GM23338 (cell line): ENCODE results near the gene TMEM158. TPM values are rescaled to one million over a fixed set of nuclear protein-coding genes. Genes with fewer than 3 reads are reported as not detected.

Experiments used
- ATAC-seq: fragments of 200-7000 bp; cut with Tn5 transposase; 3 replicates; pipeline ENCODE4 v1.9.1; 2020
- DNase-seq: peaks from one replicate; pipeline ENCODE4 v3.0.0-alpha.2; 2015; ENCODE audit warnings: low spot score
- H2AFZ ChIP-seq: fragments of 200-600 bp; sonication (generic); 2 replicates; pipeline ENCODE4 v1.8.0; 2016; ENCODE audit warnings: antibody characterized with exemption, mild to moderate bottlenecking, moderate library complexity
- H3F3A ChIP-seq: fragments of 200-600 bp; sonication (generic); replicated peaks from 2 replicates; pipeline ENCODE4 v1.8.0; 2017; ENCODE audit warnings: antibody characterized with exemption, mixed run types, low read depth
- H3K27ac ChIP-seq: fragments of 200-600 bp; sonication (generic); 2 replicates; pipeline ENCODE4 v1.6.1; 2016; ENCODE audit warnings: low read depth
- H3K27me3 ChIP-seq: fragments of 200-600 bp; sonication (generic); 2 replicates; pipeline ENCODE4 v1.8.0; 2016; ENCODE audit warnings: mild to moderate bottlenecking, mixed run types, moderate library complexity; ENCODE audit not compliant: insufficient read depth
- H3K36me3 ChIP-seq: fragments of 200-600 bp; sonication (generic); 2 replicates; pipeline ENCODE4 v1.8.0; 2016; ENCODE audit warnings: mild to moderate bottlenecking; ENCODE audit not compliant: insufficient read depth
- H3K4me1 ChIP-seq: fragments of 200-600 bp; sonication (generic); 2 replicates; pipeline ENCODE4 v1.8.0; 2016; ENCODE audit warnings: mild to moderate bottlenecking, moderate library complexity; ENCODE audit not compliant: insufficient read depth
- H3K4me2 ChIP-seq: fragments of 200-600 bp; sonication (generic); 2 replicates; pipeline ENCODE4 v1.7.1; 2017; ENCODE audit warnings: mixed run types
- H3K4me3 ChIP-seq: fragments of 200-600 bp; sonication (generic); 2 replicates; pipeline ENCODE4 v1.6.1; 2016; ENCODE audit warnings: mixed run types
- H3K79me2 ChIP-seq: fragments of 200-600 bp; sonication (generic); replicated peaks from 2 replicates; pipeline ENCODE4 v1.8.0; 2017; ENCODE audit warnings: mild to moderate bottlenecking; ENCODE audit not compliant: insufficient read depth
- H3K9me2 ChIP-seq: fragments of 200-600 bp; sonication (generic); 2 replicates; pipeline ENCODE4 v1.8.0; 2017; ENCODE audit not compliant: insufficient read depth
- H4K20me1 ChIP-seq: fragments of 200-600 bp; sonication (generic); replicated peaks from 2 replicates; pipeline ENCODE4 v1.8.0; 2017; ENCODE audit warnings: mild to moderate bottlenecking; ENCODE audit not compliant: insufficient read depth
- H3K27ac Mint-ChIP-seq: 2 replicates; pipeline ENCODE4 v1.8.0; 2020; ENCODE audit warnings: inconsistent platforms, mild to moderate bottlenecking, moderate library complexity, mixed read lengths
- H3K27me3 Mint-ChIP-seq: 3 replicates; pipeline ENCODE4 v1.8.0; 2022; ENCODE audit warnings: low read depth, mild to moderate bottlenecking, moderate library complexity, mixed read lengths, inconsistent platforms; ENCODE audit not compliant: insufficient read depth, poor library complexity
- H3K36me3 Mint-ChIP-seq: 3 replicates; pipeline ENCODE4 v1.8.0; 2021; ENCODE audit warnings: low read depth, mild to moderate bottlenecking, inconsistent platforms, moderate library complexity, mixed read lengths
- H3K4me1 Mint-ChIP-seq: 3 replicates; pipeline ENCODE4 v1.8.0; 2020; ENCODE audit warnings: mild to moderate bottlenecking, inconsistent platforms, mixed read lengths
- H3K4me3 Mint-ChIP-seq: 3 replicates; pipeline ENCODE4 v1.8.0; 2021; ENCODE audit warnings: moderate library complexity, mild to moderate bottlenecking, inconsistent platforms, mixed read lengths
- H3K9me3 Mint-ChIP-seq: 3 replicates; pipeline ENCODE4 v1.8.0; 2020; ENCODE audit warnings: moderate library complexity, mild to moderate bottlenecking, inconsistent platforms, mixed read lengths
- CREB1 ChIP-seq: fragments of 250-450 bp; sonication (Bioruptor Pico); IDR thresholded peaks from 2 replicates; pipeline ENCODE4 v1.5.0; 2020; ENCODE audit warnings: low read depth, mild to moderate bottlenecking, moderate library complexity
- CTCF ChIP-seq, 2 experiments: fragments of 200-600 bp in 1 of 2; sonication (generic) in 1 of 2; conservative IDR thresholded peaks; 2 replicates each; pipeline versions ENCODE4 v1.5.1 to v1.6.1; 2016 to 2017; ENCODE audit warnings: antibody characterized with exemption in 2 of 2, low read depth in 2 of 2, mild to moderate bottlenecking in 2 of 2, moderate library complexity in 1 of 2
- EZH2 ChIP-seq: fragments of 200-600 bp; sonication (generic); IDR thresholded peaks from one replicate; pipeline ENCODE4 v1.8.0; 2017; ENCODE audit warnings: antibody characterized with exemption, mild to moderate bottlenecking, low read depth; ENCODE audit not compliant: unreplicated experiment
- EZH2phosphoT487 ChIP-seq: fragments of 200-600 bp; sonication (generic); IDR thresholded peaks from one replicate; pipeline ENCODE4 v1.8.1; 2018; ENCODE audit warnings: antibody characterized with exemption; ENCODE audit not compliant: unreplicated experiment
- JUNB ChIP-seq: IDR thresholded peaks from one replicate; pipeline ENCODE4 v1.6.1; 2016; ENCODE audit warnings: antibody characterized with exemption; ENCODE audit not compliant: unreplicated experiment
- NANOG ChIP-seq: IDR thresholded peaks from 2 replicates; pipeline ENCODE4 v1.6.1; 2016; ENCODE audit warnings: antibody characterized with exemption, borderline replicate concordance
- POLR2AphosphoS5 ChIP-seq: IDR thresholded peaks from 2 replicates; pipeline ENCODE4 v1.6.1; 2016; ENCODE audit warnings: antibody characterized with exemption, low read depth
- STAT1 ChIP-seq: IDR thresholded peaks from one replicate; pipeline ENCODE4 v1.6.1; 2016; ENCODE audit warnings: antibody characterized with exemption; ENCODE audit not compliant: unreplicated experiment
- ZNF114 ChIP-seq: fragments of 250-450 bp; sonication (Bioruptor Pico); IDR thresholded peaks from 2 replicates; pipeline ENCODE4 v1.5.0; 2020; ENCODE audit warnings: mild to moderate bottlenecking, moderate library complexity
- ZNF331 ChIP-seq: fragments of 250-450 bp; sonication (Bioruptor Pico); IDR thresholded peaks from 2 replicates; pipeline ENCODE4 v1.5.0; 2020; ENCODE audit warnings: low read depth, mild to moderate bottlenecking, moderate library complexity
- ZNF462 ChIP-seq: fragments of 250-450 bp; sonication (Bioruptor Pico); IDR thresholded peaks from 2 replicates; pipeline ENCODE4 v1.5.0; 2020; ENCODE audit warnings: mild to moderate bottlenecking, moderate library complexity
- polyA plus RNA-seq: library from polyadenylated mRNA; unstranded; fragments of >200 nt; fragmentation: Nextera tagmentation; extraction: Ambion mirVana; gene quantifications from 2 replicates; pipeline ENCODE4 v1.2.1, GENCODE V29; 2016
- total RNA-seq: library from RNA; depleted of rRNA; stranded (reverse); fragments of >200 nt; shearing (Covaris generic); gene quantifications from 2 replicates; pipeline ENCODE4 v1.2.3, GENCODE V29; 2014
- TF ChIP-seq, protein P1 (sequence below): IDR thresholded peaks from 2 replicates; pipeline ENCODE4 v1.6.1; 2016; ENCODE audit warnings: antibody characterized with exemption
- TF ChIP-seq, protein P2 (sequence below): IDR thresholded peaks from one replicate; pipeline ENCODE4 v1.6.1; 2018; ENCODE audit warnings: antibody characterized with exemption; ENCODE audit not compliant: unreplicated experiment

Gene TMEM158
- total and polyA plus RNA-seq, 2 experiments from 2014 or later: 9.6 to 16.9 TPM

- H3K36me3 Mint-ChIP-seq: no peaks in the 10 kb centered on the region
- Histone ChIP-seq H3K36me3 (no peaks in the 10 kb centered on the region), H3F3A (no peaks in the 10 kb centered on the region), H3K79me2 (no peaks in the 10 kb centered on the region), H4K20me1 (no peaks in the 10 kb centered on the region), H3K9me2 (peaks cover 7% of the 10 kb centered on the region; the same call in 1 of the 2 replicates), H3K27me3 (no peaks in the 10 kb centered on the region), H3K27ac (no peak overlapping the region), H2AFZ (no peak overlapping the region), H3K4me2 (no peak overlapping the region), H3K4me3 (no peak overlapping the region), H3K4me1 (peaks cover 6% of the 10 kb centered on the region; the same call in 1 of the 2 replicates)
- H3K27ac Mint-ChIP-seq: no peak overlapping the region
- no peak for TF ChIP-seq ZNF462 (CRISPR knock-in tag)
- no peak for TF ChIP-seq EZH2
- no peak for TF ChIP-seq ZNF114 (CRISPR knock-in tag)
- no peak for TF ChIP-seq NANOG
- no peak for TF ChIP-seq CTCF (conservative IDR thresholded peaks at IDR 0.05; ENCODE audit: low read depth in 2 of 2)
- no peak for TF ChIP-seq JUNB
- no peak for TF ChIP-seq ZNF331 (CRISPR knock-in tag)
- TF ChIP-seq, protein P1, sequence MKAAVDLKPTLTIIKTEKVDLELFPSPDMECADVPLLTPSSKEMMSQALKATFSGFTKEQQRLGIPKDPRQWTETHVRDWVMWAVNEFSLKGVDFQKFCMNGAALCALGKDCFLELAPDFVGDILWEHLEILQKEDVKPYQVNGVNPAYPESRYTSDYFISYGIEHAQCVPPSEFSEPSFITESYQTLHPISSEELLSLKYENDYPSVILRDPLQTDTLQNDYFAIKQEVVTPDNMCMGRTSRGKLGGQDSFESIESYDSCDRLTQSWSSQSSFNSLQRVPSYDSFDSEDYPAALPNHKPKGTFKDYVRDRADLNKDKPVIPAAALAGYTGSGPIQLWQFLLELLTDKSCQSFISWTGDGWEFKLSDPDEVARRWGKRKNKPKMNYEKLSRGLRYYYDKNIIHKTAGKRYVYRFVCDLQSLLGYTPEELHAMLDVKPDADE: no peak
- TF ChIP-seq CREB1 (CRISPR knock-in tag): no peak
- TF ChIP-seq EZH2phosphoT487: no peak
- TF ChIP-seq, protein P2, sequence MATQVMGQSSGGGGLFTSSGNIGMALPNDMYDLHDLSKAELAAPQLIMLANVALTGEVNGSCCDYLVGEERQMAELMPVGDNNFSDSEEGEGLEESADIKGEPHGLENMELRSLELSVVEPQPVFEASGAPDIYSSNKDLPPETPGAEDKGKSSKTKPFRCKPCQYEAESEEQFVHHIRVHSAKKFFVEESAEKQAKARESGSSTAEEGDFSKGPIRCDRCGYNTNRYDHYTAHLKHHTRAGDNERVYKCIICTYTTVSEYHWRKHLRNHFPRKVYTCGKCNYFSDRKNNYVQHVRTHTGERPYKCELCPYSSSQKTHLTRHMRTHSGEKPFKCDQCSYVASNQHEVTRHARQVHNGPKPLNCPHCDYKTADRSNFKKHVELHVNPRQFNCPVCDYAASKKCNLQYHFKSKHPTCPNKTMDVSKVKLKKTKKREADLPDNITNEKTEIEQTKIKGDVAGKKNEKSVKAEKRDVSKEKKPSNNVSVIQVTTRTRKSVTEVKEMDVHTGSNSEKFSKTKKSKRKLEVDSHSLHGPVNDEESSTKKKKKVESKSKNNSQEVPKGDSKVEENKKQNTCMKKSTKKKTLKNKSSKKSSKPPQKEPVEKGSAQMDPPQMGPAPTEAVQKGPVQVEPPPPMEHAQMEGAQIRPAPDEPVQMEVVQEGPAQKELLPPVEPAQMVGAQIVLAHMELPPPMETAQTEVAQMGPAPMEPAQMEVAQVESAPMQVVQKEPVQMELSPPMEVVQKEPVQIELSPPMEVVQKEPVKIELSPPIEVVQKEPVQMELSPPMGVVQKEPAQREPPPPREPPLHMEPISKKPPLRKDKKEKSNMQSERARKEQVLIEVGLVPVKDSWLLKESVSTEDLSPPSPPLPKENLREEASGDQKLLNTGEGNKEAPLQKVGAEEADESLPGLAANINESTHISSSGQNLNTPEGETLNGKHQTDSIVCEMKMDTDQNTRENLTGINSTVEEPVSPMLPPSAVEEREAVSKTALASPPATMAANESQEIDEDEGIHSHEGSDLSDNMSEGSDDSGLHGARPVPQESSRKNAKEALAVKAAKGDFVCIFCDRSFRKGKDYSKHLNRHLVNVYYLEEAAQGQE: no peak
- no peak for TF ChIP-seq POLR2AphosphoS5
- TF ChIP-seq STAT1: no peak
- DNase-seq (no peak), ATAC-seq (no peak)
- H3K27me3 Mint-ChIP-seq: no peaks in the 10 kb centered on the region
- no peaks in the 10 kb centered on the region for H3K9me3 Mint-ChIP-seq
- H3K4me3 Mint-ChIP-seq: no peak overlapping the region
- H3K4me1 Mint-ChIP-seq: peaks cover 11% of the 10 kb centered on the region; the same call in 2 of the 3 replicates
Measured at GRCh38 chr3:45246241-45246640, 20.2 kb upstream of the TMEM158 start.
